Common myeloid progenitor, CD34-positive (primary cell): ENCODE results near the gene CELF2.
A peak's percentile ranks its signal among the peaks of the same experiment; 100 is the strongest.

Experiments
- CTCF ChIA-PET: fragments of 350-600 bp; sonication (Branson Sonifier 250); formaldehyde crosslinking; loops from one replicate; lab custom pipeline; 2021; ENCODE audit warnings: antibody characterized with exemption; lab: Charles Lee
- POLR2A ChIA-PET: fragments of 350-600 bp; sonication (Branson Sonifier 250); formaldehyde crosslinking; loops from one replicate; lab custom pipeline; 2021; ENCODE audit warnings: antibody characterized with exemption; lab: Charles Lee
- DNase-seq, 3 donors: peaks; one replicate each; pipeline versions ENCODE4 v3.0.0 to v3.0.0-alpha.2; 2013
- H3K27ac ChIP-seq, 2 experiments: 1 replicate in 1 of 2; 2 replicates in 1 of 2; pipeline ENCODE4 v1.7.0; 2013; ENCODE audit warnings: inconsistent platforms in 2 of 2, low read length in 2 of 2, mild to moderate bottlenecking in 2 of 2, low read depth in 1 of 2, moderate library complexity in 1 of 2; ENCODE audit not compliant: severe bottlenecking in 2 of 2, insufficient read depth in 1 of 2, poor library complexity in 1 of 2
- H3K27me3 ChIP-seq, 5 experiments: replicated peaks in 2 of 5; 1 replicate in 3 of 5; 2 replicates in 2 of 5; pipeline versions ENCODE4 v1.6.1 to v1.7.0; 2013; ENCODE audit warnings: low read length in 4 of 5, mild to moderate bottlenecking in 2 of 5, moderate library complexity in 2 of 5, inconsistent platforms in 1 of 5; ENCODE audit not compliant: insufficient read depth in 5 of 5, control insufficient read depth in 4 of 5
- H3K36me3 ChIP-seq, 4 experiments: 1 replicate in 2 of 4; 2 replicates in 2 of 4; pipeline versions ENCODE4 v1.6.1 to v1.7.0; 2013; ENCODE audit warnings: low read length in 3 of 4, control low read depth in 1 of 4, mild to moderate bottlenecking in 1 of 4; ENCODE audit not compliant: control insufficient read depth in 4 of 4, insufficient read depth in 4 of 4
- H3K4me1 ChIP-seq, 4 experiments: 1 replicate in 3 of 4; 2 replicates in 1 of 4; pipeline versions ENCODE4 v1.6.1 to v1.7.1; 2013; ENCODE audit warnings: low read length in 3 of 4, mild to moderate bottlenecking in 3 of 4, control low read depth in 1 of 4, inconsistent platforms in 1 of 4, moderate library complexity in 1 of 4; ENCODE audit not compliant: control insufficient read depth in 4 of 4, insufficient read depth in 4 of 4; ENCODE audit errors: control extremely low read depth in 1 of 4
- H3K4me3 ChIP-seq, 7 experiments: 1 replicate in 4 of 7; 2 replicates in 3 of 7; pipeline versions ENCODE4 v1.5.1 to v1.7.0; 2013; ENCODE audit warnings: mild to moderate bottlenecking in 7 of 7, low read length in 6 of 7, moderate library complexity in 6 of 7, inconsistent platforms in 2 of 7, low read depth in 2 of 7, control low read depth in 1 of 7; ENCODE audit not compliant: insufficient read depth in 4 of 7, control insufficient read depth in 1 of 7; ENCODE audit errors: extremely low read depth in 1 of 7
- H3K9me3 ChIP-seq, 5 experiments: 1 replicate in 4 of 5; 2 replicates in 1 of 5; pipeline versions ENCODE4 v1.6.1 to v1.7.1; 2013; ENCODE audit warnings: low read length in 4 of 5, mild to moderate bottlenecking in 2 of 5, inconsistent platforms in 1 of 5, low read depth in 1 of 5, moderate library complexity in 1 of 5; ENCODE audit not compliant: control insufficient read depth in 4 of 5, insufficient read depth in 2 of 5; ENCODE audit errors: control extremely low read depth in 1 of 5
- WGBS: methylation state at CpG from one replicate; pipeline ENCODE4 v1.1.5; 2013; ENCODE audit not compliant: insufficient coverage; 5-methylcytosine and 5-hydroxymethylcytosine counted together

Gene CELF2

GRCh38 chr10:11351801-11352200 is 334.1 kb downstream of the CELF2 start:
- no peak overlapping the region for H3K27ac ChIP-seq
- H3K27me3 ChIP-seq = no peaks in the 10 kb centered on the region
- WGBS = 86% methylated on average over 9 of the region's 9 CpGs
- POLR2A ChIA-PET = no interaction called here
- H3K36me3 ChIP-seq = no peaks in the 10 kb centered on the region
- H3K4me1 ChIP-seq = no peaks in the 10 kb centered on the region
- no peak for DNase-seq
- H3K4me3 ChIP-seq = no peak overlapping the region
- CTCF ChIA-PET = no interaction called here
- H3K9me3 ChIP-seq = peaks cover 0 to 3% (median 0%) of the 10 kb centered on the region in 5 experiments

DNA sequence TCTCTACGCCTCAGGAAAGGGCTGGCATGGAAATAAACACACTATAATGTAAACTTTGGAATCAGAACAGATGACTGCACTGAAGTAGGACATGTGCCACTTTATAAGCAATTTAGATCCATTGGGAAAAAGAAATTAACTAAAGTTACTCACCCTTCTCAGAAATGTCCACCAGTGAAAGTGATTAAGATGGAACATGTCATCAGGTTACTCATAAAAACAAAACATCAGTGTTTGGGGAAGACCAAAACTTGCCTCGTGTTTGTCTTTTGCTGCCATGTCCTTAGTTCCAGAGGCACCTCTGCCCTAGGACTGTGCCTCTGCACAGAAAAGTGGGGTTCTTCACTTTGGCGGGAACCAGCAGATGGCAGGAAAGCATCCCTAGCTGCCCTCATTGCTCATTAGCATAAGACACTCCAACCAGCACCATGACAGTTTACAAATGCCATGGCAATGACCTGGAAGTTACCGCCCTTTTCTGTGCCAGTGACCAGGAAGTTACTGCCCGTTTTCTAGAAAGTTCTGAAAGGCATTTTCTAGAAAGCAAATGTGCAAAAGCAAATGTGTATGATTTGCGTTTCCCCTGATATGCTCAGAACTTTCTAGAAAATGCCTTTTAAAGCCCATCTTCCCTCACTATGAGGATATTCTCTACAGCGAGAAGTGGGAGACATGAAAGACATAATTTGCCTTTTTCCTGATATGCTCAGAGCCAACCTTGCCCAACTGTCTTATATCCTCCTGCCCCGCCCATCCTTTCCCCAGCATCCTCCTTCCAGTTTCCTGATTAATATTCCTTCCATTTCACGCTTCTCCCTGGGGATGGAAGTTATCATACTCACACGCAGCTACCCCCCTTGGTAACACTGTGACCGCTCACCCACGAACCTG is 335.6 kb downstream of the CELF2 start:
- no peaks in the 10 kb centered on the region for H3K27me3 ChIP-seq
- no peak overlapping the region for H3K27ac ChIP-seq
- ChIA-PET POLR2A (no interaction called here), CTCF (no interaction called here)
- WGBS = 98% methylated on average over 4 of the region's 12 CpGs
- peaks cover 0 to 6% (median 2%) of the 10 kb centered on the region in 4 experiments for H3K4me1 ChIP-seq
- no peaks in the 10 kb centered on the region for H3K36me3 ChIP-seq
- DNase-seq = no peak
- peaks cover 0 to 3% (median 0%) of the 10 kb centered on the region in 5 experiments for H3K9me3 ChIP-seq
- no peak overlapping the region for H3K4me3 ChIP-seq

DNA sequence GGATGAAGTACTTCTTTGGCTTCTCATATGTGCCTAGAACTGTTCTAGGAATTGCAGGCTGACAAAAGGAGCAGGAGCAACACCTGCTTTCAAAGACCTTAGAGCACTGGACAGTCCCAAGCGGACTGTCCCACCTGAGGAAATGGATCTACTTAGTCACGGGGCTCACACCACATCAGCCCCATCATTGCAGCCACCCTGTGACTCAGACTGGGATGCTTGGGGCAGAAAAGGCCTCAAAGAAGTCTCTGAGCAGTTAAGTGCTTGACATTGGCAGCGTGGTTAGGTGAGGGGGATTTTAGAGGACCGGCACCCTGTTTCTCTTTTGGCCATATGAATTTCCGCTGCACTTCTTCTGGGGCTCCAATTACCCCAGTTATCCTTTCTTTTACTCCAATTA is 337.2 kb downstream of the CELF2 start:
- H3K4me1 ChIP-seq = peaks cover 0 to 10% (median 2%) of the 10 kb centered on the region in 4 experiments
- peaks cover 0 to 11% (median 0%) of the 10 kb centered on the region in 5 experiments for H3K9me3 ChIP-seq
- no peaks in the 10 kb centered on the region for H3K27me3 ChIP-seq
- no peak overlapping the region for H3K4me3 ChIP-seq
- ChIA-PET POLR2A (no interaction called here), CTCF (interaction anchor here (0.9 kb wide), 1 partner anchor 10 kb away, joined by 3 read pairs; no protein-coding TSS in a partner anchor)
- H3K36me3 ChIP-seq = no peaks in the 10 kb centered on the region
- no peak overlapping the region for H3K27ac ChIP-seq
- WGBS = no CpG with 5 or more reads among the region's 5 CpGs
- DNase-seq = no peak

GRCh38 chr10:11355592-11355991 is 337.9 kb downstream of the CELF2 start:
- WGBS = 88% methylated on average over 5 of the region's 7 CpGs
- no peaks in the 10 kb centered on the region for H3K36me3 ChIP-seq
- H3K27me3 ChIP-seq = no peaks in the 10 kb centered on the region
- DNase-seq = peak in 2 of 3 donors; percentile 50 to 60
- no peak overlapping the region for H3K27ac ChIP-seq
- peaks cover 0 to 10% (median 2%) of the 10 kb centered on the region in 4 experiments for H3K4me1 ChIP-seq
- CTCF ChIA-PET = interaction anchor here (0.9 kb wide), 1 partner anchor 11 kb away, joined by 3 read pairs; no protein-coding TSS in a partner anchor
- POLR2A ChIA-PET = no interaction called here
- H3K4me3 ChIP-seq = no peak overlapping the region
- peaks cover 0 to 11% (median 0%) of the 10 kb centered on the region in 5 experiments for H3K9me3 ChIP-seq

- ChIA-PET POLR2A (no interaction called here), CTCF (interaction anchor here (0.8 to 1.1 kb wide), 2 partner anchors 11 to 15 kb away, joined by 3 to 5 read pairs; no protein-coding TSS in a partner anchor)
- H3K4me3 ChIP-seq = no peak overlapping the region
- H3K36me3 ChIP-seq = no peaks in the 10 kb centered on the region
- no peaks in the 10 kb centered on the region for H3K27me3 ChIP-seq
- 97% methylated on average over 3 of the region's 3 CpGs for WGBS
- peaks cover 0 to 8% (median 0%) of the 10 kb centered on the region in 5 experiments for H3K9me3 ChIP-seq
- H3K4me1 ChIP-seq = peaks cover 0 to 10% (median 2%) of the 10 kb centered on the region in 4 experiments
- no peak for DNase-seq
- no peak overlapping the region for H3K27ac ChIP-seq
These were observed 339.8 kb downstream of the CELF2 start for GRCh38 chr10:11357439-11357838.

GRCh38 chr10:11358011-11358410 is 340.3 kb downstream of the CELF2 start:
- ChIA-PET POLR2A (interaction anchor here (0.6 kb wide), 1 partner anchor 141 kb away, joined by 3 read pairs; no protein-coding TSS in a partner anchor), CTCF (interaction anchor here (0.8 to 1.4 kb wide), 3 partner anchors 11 to 14 kb away, joined by 3 to 5 read pairs (median 4); no protein-coding TSS in a partner anchor)
- Histone ChIP-seq H3K4me1 (peaks cover 0 to 10% (median 2%) of the 10 kb centered on the region in 4 experiments), H3K36me3 (no peaks in the 10 kb centered on the region), H3K27me3 (no peaks in the 10 kb centered on the region), H3K27ac (no peak overlapping the region), H3K9me3 (peaks cover 0 to 8% (median 0%) of the 10 kb centered on the region in 5 experiments), H3K4me3 (no peak overlapping the region)
- 49% methylated on average over 3 of the region's 3 CpGs for WGBS
- DNase-seq = peak; percentile 58 to 90 (median 83)
